GM23338 (cell line): Measurements from ENCODE around the gene KCNQ5. TPM values are rescaled to one million over a fixed set of nuclear protein-coding genes. Genes with fewer than 3 reads are reported as not detected.

Experiments
- ATAC-seq: fragments of 200-7000 bp; cut with Tn5 transposase; 3 replicates; pipeline ENCODE4 v1.9.1; 2020
- DNase-seq: peaks from one replicate; pipeline ENCODE4 v3.0.0-alpha.2; 2015; ENCODE audit warnings: low spot score
- H2AFZ ChIP-seq: fragments of 200-600 bp; sonication (generic); 2 replicates; pipeline ENCODE4 v1.8.0; 2016; ENCODE audit warnings: antibody characterized with exemption, mild to moderate bottlenecking, moderate library complexity
- H3F3A ChIP-seq: fragments of 200-600 bp; sonication (generic); replicated peaks from 2 replicates; pipeline ENCODE4 v1.8.0; 2017; ENCODE audit warnings: antibody characterized with exemption, mixed run types, low read depth
- H3K27ac ChIP-seq: fragments of 200-600 bp; sonication (generic); 2 replicates; pipeline ENCODE4 v1.6.1; 2016; ENCODE audit warnings: low read depth
- H3K27me3 ChIP-seq: fragments of 200-600 bp; sonication (generic); 2 replicates; pipeline ENCODE4 v1.8.0; 2016; ENCODE audit warnings: mild to moderate bottlenecking, mixed run types, moderate library complexity; ENCODE audit not compliant: insufficient read depth
- H3K36me3 ChIP-seq: fragments of 200-600 bp; sonication (generic); 2 replicates; pipeline ENCODE4 v1.8.0; 2016; ENCODE audit warnings: mild to moderate bottlenecking; ENCODE audit not compliant: insufficient read depth
- H3K4me1 ChIP-seq: fragments of 200-600 bp; sonication (generic); 2 replicates; pipeline ENCODE4 v1.8.0; 2016; ENCODE audit warnings: mild to moderate bottlenecking, moderate library complexity; ENCODE audit not compliant: insufficient read depth
- H3K4me2 ChIP-seq: fragments of 200-600 bp; sonication (generic); 2 replicates; pipeline ENCODE4 v1.7.1; 2017; ENCODE audit warnings: mixed run types
- H3K4me3 ChIP-seq: fragments of 200-600 bp; sonication (generic); 2 replicates; pipeline ENCODE4 v1.6.1; 2016; ENCODE audit warnings: mixed run types
- H3K79me2 ChIP-seq: fragments of 200-600 bp; sonication (generic); replicated peaks from 2 replicates; pipeline ENCODE4 v1.8.0; 2017; ENCODE audit warnings: mild to moderate bottlenecking; ENCODE audit not compliant: insufficient read depth
- H3K9me2 ChIP-seq: fragments of 200-600 bp; sonication (generic); 2 replicates; pipeline ENCODE4 v1.8.0; 2017; ENCODE audit not compliant: insufficient read depth
- H4K20me1 ChIP-seq: fragments of 200-600 bp; sonication (generic); replicated peaks from 2 replicates; pipeline ENCODE4 v1.8.0; 2017; ENCODE audit warnings: mild to moderate bottlenecking; ENCODE audit not compliant: insufficient read depth
- H3K27ac Mint-ChIP-seq: 2 replicates; pipeline ENCODE4 v1.8.0; 2020; ENCODE audit warnings: inconsistent platforms, mild to moderate bottlenecking, moderate library complexity, mixed read lengths
- H3K27me3 Mint-ChIP-seq: 3 replicates; pipeline ENCODE4 v1.8.0; 2022; ENCODE audit warnings: low read depth, mild to moderate bottlenecking, moderate library complexity, mixed read lengths, inconsistent platforms; ENCODE audit not compliant: insufficient read depth, poor library complexity
- H3K36me3 Mint-ChIP-seq: 3 replicates; pipeline ENCODE4 v1.8.0; 2021; ENCODE audit warnings: low read depth, mild to moderate bottlenecking, inconsistent platforms, moderate library complexity, mixed read lengths
- H3K4me1 Mint-ChIP-seq: 3 replicates; pipeline ENCODE4 v1.8.0; 2020; ENCODE audit warnings: mild to moderate bottlenecking, inconsistent platforms, mixed read lengths
- H3K4me3 Mint-ChIP-seq: 3 replicates; pipeline ENCODE4 v1.8.0; 2021; ENCODE audit warnings: moderate library complexity, mild to moderate bottlenecking, inconsistent platforms, mixed read lengths
- H3K9me3 Mint-ChIP-seq: 3 replicates; pipeline ENCODE4 v1.8.0; 2020; ENCODE audit warnings: moderate library complexity, mild to moderate bottlenecking, inconsistent platforms, mixed read lengths
- CREB1 ChIP-seq: fragments of 250-450 bp; sonication (Bioruptor Pico); IDR thresholded peaks from 2 replicates; pipeline ENCODE4 v1.5.0; 2020; ENCODE audit warnings: low read depth, mild to moderate bottlenecking, moderate library complexity
- EZH2 ChIP-seq: fragments of 200-600 bp; sonication (generic); IDR thresholded peaks from one replicate; pipeline ENCODE4 v1.8.0; 2017; ENCODE audit warnings: antibody characterized with exemption, mild to moderate bottlenecking, low read depth; ENCODE audit not compliant: unreplicated experiment
- EZH2phosphoT487 ChIP-seq: fragments of 200-600 bp; sonication (generic); IDR thresholded peaks from one replicate; pipeline ENCODE4 v1.8.1; 2018; ENCODE audit warnings: antibody characterized with exemption; ENCODE audit not compliant: unreplicated experiment
- JUNB ChIP-seq: IDR thresholded peaks from one replicate; pipeline ENCODE4 v1.6.1; 2016; ENCODE audit warnings: antibody characterized with exemption; ENCODE audit not compliant: unreplicated experiment
- NANOG ChIP-seq: IDR thresholded peaks from 2 replicates; pipeline ENCODE4 v1.6.1; 2016; ENCODE audit warnings: antibody characterized with exemption, borderline replicate concordance
- POLR2AphosphoS5 ChIP-seq: IDR thresholded peaks from 2 replicates; pipeline ENCODE4 v1.6.1; 2016; ENCODE audit warnings: antibody characterized with exemption, low read depth
- STAT1 ChIP-seq: IDR thresholded peaks from one replicate; pipeline ENCODE4 v1.6.1; 2016; ENCODE audit warnings: antibody characterized with exemption; ENCODE audit not compliant: unreplicated experiment
- ZNF114 ChIP-seq: fragments of 250-450 bp; sonication (Bioruptor Pico); IDR thresholded peaks from 2 replicates; pipeline ENCODE4 v1.5.0; 2020; ENCODE audit warnings: mild to moderate bottlenecking, moderate library complexity
- ZNF331 ChIP-seq: fragments of 250-450 bp; sonication (Bioruptor Pico); IDR thresholded peaks from 2 replicates; pipeline ENCODE4 v1.5.0; 2020; ENCODE audit warnings: low read depth, mild to moderate bottlenecking, moderate library complexity
- polyA plus RNA-seq: library from polyadenylated mRNA; unstranded; fragments of >200 nt; fragmentation: Nextera tagmentation; extraction: Ambion mirVana; gene quantifications from 2 replicates; pipeline ENCODE4 v1.2.1, GENCODE V29; 2016
- total RNA-seq: library from RNA; depleted of rRNA; stranded (reverse); fragments of >200 nt; shearing (Covaris generic); gene quantifications from 2 replicates; pipeline ENCODE4 v1.2.3, GENCODE V29; 2014
- TF ChIP-seq, protein P1 (sequence below): IDR thresholded peaks from 2 replicates; pipeline ENCODE4 v1.6.1; 2016; ENCODE audit warnings: antibody characterized with exemption
- TF ChIP-seq, protein P2 (sequence below): IDR thresholded peaks from one replicate; pipeline ENCODE4 v1.6.1; 2018; ENCODE audit warnings: antibody characterized with exemption; ENCODE audit not compliant: unreplicated experiment

KCNQ5 gene
- total and polyA plus RNA-seq, 2 experiments from 2014 or later, result 0.68 to 0.87 TPM

DNA sequence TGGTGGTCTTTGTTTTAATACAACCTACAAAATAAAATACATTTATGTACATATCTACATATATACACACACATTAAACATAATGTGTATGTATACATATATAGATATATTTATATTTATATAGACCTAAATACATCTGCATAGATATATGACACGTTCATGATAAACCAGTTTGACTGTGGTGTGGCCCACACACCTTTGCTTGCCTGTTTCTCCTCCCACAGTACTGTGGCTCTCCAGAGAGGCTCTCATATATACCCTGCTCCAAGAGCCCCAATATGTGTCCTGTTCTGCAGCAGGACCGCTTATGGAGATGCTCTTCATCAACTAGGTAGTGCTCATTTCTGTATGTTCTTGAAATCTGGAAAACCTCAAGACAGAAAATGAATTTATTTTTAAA is 207.0 kb downstream of the KCNQ5 start:
- no peaks in the 10 kb centered on the region for H3K4me1 ChIP-seq
- H3F3A ChIP-seq, result no peaks in the 10 kb centered on the region
- no peak overlapping the region for H3K27ac Mint-ChIP-seq
- H2AFZ ChIP-seq, result no peak overlapping the region
- peaks cover 5% of the 10 kb centered on the region; the same call in 1 of the 3 replicates for H3K36me3 Mint-ChIP-seq
- H4K20me1 ChIP-seq, result no peaks in the 10 kb centered on the region
- DNase-seq, result no peak
- ATAC-seq, result no peak
- H3K4me3 ChIP-seq, result no peak overlapping the region
- no peaks in the 10 kb centered on the region for H3K27me3 ChIP-seq
- no peaks in the 10 kb centered on the region for H3K4me1 Mint-ChIP-seq
- H3K27ac ChIP-seq, result no peak overlapping the region
- H3K4me2 ChIP-seq, result no peak overlapping the region
- H3K4me3 Mint-ChIP-seq, result no peak overlapping the region
- H3K27me3 Mint-ChIP-seq, result peaks cover 1% of the 10 kb centered on the region
- H3K9me3 Mint-ChIP-seq, result peaks cover 8% of the 10 kb centered on the region; the same call in 2 of the 3 replicates
- TF ChIP-seq, protein P1, sequence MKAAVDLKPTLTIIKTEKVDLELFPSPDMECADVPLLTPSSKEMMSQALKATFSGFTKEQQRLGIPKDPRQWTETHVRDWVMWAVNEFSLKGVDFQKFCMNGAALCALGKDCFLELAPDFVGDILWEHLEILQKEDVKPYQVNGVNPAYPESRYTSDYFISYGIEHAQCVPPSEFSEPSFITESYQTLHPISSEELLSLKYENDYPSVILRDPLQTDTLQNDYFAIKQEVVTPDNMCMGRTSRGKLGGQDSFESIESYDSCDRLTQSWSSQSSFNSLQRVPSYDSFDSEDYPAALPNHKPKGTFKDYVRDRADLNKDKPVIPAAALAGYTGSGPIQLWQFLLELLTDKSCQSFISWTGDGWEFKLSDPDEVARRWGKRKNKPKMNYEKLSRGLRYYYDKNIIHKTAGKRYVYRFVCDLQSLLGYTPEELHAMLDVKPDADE, result no peak
- TF ChIP-seq CREB1 (CRISPR knock-in tag) (no peak), ZNF331 (CRISPR knock-in tag) (no peak), ZNF114 (CRISPR knock-in tag) (no peak), POLR2AphosphoS5 (no peak), NANOG (no peak), EZH2phosphoT487 (no peak), STAT1 (no peak)
- TF ChIP-seq, protein P2, sequence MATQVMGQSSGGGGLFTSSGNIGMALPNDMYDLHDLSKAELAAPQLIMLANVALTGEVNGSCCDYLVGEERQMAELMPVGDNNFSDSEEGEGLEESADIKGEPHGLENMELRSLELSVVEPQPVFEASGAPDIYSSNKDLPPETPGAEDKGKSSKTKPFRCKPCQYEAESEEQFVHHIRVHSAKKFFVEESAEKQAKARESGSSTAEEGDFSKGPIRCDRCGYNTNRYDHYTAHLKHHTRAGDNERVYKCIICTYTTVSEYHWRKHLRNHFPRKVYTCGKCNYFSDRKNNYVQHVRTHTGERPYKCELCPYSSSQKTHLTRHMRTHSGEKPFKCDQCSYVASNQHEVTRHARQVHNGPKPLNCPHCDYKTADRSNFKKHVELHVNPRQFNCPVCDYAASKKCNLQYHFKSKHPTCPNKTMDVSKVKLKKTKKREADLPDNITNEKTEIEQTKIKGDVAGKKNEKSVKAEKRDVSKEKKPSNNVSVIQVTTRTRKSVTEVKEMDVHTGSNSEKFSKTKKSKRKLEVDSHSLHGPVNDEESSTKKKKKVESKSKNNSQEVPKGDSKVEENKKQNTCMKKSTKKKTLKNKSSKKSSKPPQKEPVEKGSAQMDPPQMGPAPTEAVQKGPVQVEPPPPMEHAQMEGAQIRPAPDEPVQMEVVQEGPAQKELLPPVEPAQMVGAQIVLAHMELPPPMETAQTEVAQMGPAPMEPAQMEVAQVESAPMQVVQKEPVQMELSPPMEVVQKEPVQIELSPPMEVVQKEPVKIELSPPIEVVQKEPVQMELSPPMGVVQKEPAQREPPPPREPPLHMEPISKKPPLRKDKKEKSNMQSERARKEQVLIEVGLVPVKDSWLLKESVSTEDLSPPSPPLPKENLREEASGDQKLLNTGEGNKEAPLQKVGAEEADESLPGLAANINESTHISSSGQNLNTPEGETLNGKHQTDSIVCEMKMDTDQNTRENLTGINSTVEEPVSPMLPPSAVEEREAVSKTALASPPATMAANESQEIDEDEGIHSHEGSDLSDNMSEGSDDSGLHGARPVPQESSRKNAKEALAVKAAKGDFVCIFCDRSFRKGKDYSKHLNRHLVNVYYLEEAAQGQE, result no peak
- no peaks in the 10 kb centered on the region for H3K9me2 ChIP-seq
- H3K36me3 ChIP-seq, result no peaks in the 10 kb centered on the region
- H3K79me2 ChIP-seq, result no peaks in the 10 kb centered on the region

DNA sequence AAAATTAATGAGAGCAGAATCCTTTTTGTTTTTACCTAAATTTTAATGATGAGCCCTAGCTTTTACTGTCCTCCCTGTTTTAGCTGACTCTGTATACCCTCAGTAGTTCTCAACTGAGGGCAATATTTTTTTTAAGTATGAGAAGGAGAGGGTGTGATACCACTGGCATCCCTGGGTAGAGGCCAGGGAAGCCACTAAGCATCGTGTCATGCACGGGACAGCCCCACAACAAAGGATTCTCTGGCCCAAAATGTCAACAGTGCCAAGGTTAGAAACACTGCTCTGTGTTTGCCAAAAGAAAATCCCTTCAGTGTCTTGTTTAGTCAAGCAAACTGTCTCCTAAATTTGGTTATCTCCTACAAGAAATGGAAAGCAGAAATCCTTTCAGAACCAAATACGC is 210.4 kb downstream of the KCNQ5 start:
- Histone ChIP-seq H4K20me1 (no peaks in the 10 kb centered on the region), H3K9me2 (no peaks in the 10 kb centered on the region), H3K4me1 (no peaks in the 10 kb centered on the region), H3K27ac (no peak overlapping the region), H3K4me2 (no peak overlapping the region), H3K36me3 (no peaks in the 10 kb centered on the region), H2AFZ (no peak overlapping the region), H3K79me2 (no peaks in the 10 kb centered on the region), H3K4me3 (no peak overlapping the region), H3K27me3 (no peaks in the 10 kb centered on the region), H3F3A (no peaks in the 10 kb centered on the region)
- ATAC-seq (no peak), DNase-seq (no peak)
- Mint-ChIP-seq H3K4me1 (no peaks in the 10 kb centered on the region), H3K36me3 (peaks cover 5% of the 10 kb centered on the region; the same call in 1 of the 3 replicates), H3K27me3 (peaks cover 1% of the 10 kb centered on the region), H3K9me3 (peaks cover 8% of the 10 kb centered on the region; the same call in 2 of the 3 replicates), H3K4me3 (no peak overlapping the region), H3K27ac (no peak overlapping the region)
- TF ChIP-seq EZH2phosphoT487 (no peak), STAT1 (no peak), EZH2 (no peak), POLR2AphosphoS5 (no peak), NANOG (no peak), CREB1 (CRISPR knock-in tag) (no peak), JUNB (no peak)
- TF ChIP-seq, protein P1, result no peak
